Endothelial cell (in vitro differentiated cells): ENCODE results near the gene ABI3BP. TPM values are rescaled to one million over a fixed set of nuclear protein-coding genes. Genes with fewer than 3 reads are reported as not detected.

Experiments used
- DNase-seq: peaks from one replicate; pipeline ENCODE4 v3.0.0; 2021; ENCODE audit warnings: low spot score
- H3K27ac Mint-ChIP-seq: one replicate; pipeline ENCODE4 v1.8.0; 2021; ENCODE audit warnings: mixed read lengths, inconsistent platforms; ENCODE audit not compliant: unreplicated experiment
- H3K27me3 Mint-ChIP-seq: one replicate; pipeline ENCODE4 v1.8.0; 2021; ENCODE audit warnings: mild to moderate bottlenecking, moderate library complexity, mixed read lengths, inconsistent platforms; ENCODE audit not compliant: unreplicated experiment
- H3K36me3 Mint-ChIP-seq: one replicate; pipeline ENCODE4 v1.8.0; 2021; ENCODE audit warnings: mild to moderate bottlenecking, low read depth, mixed read lengths, inconsistent platforms; ENCODE audit not compliant: unreplicated experiment
- H3K4me1 Mint-ChIP-seq: one replicate; pipeline ENCODE4 v1.8.0; 2021; ENCODE audit warnings: mild to moderate bottlenecking, mixed read lengths, inconsistent platforms; ENCODE audit not compliant: unreplicated experiment
- H3K4me3 Mint-ChIP-seq: one replicate; pipeline ENCODE4 v1.8.0; 2021; ENCODE audit warnings: mild to moderate bottlenecking, mixed read lengths, inconsistent platforms; ENCODE audit not compliant: unreplicated experiment
- H3K9me3 Mint-ChIP-seq: one replicate; pipeline ENCODE4 v1.8.0; 2021; ENCODE audit warnings: mixed read lengths, inconsistent platforms; ENCODE audit not compliant: unreplicated experiment
- total RNA-seq: library from RNA; stranded (reverse); fragmentation: NEBNext Ultra II Directional; extraction: Animal tissue kit (Norgen Biotek cat#: 25700); gene quantifications from one replicate; pipeline ENCODE4 v1.2.1, GENCODE V29; 2021; ENCODE audit not compliant: unreplicated experiment
- TF ChIP-seq, protein P1 (sequence below): fragments of 200-600 bp; sonication (generic); IDR thresholded peaks from one replicate; pipeline ENCODE4 v1.5.0; 2021; ENCODE audit warnings: antibody characterized with exemption; ENCODE audit not compliant: unreplicated experiment

The ABI3BP gene
- total RNA-seq, 1 donor from 2014 or later = 0.26 TPM

- TF ChIP-seq, protein P1, sequence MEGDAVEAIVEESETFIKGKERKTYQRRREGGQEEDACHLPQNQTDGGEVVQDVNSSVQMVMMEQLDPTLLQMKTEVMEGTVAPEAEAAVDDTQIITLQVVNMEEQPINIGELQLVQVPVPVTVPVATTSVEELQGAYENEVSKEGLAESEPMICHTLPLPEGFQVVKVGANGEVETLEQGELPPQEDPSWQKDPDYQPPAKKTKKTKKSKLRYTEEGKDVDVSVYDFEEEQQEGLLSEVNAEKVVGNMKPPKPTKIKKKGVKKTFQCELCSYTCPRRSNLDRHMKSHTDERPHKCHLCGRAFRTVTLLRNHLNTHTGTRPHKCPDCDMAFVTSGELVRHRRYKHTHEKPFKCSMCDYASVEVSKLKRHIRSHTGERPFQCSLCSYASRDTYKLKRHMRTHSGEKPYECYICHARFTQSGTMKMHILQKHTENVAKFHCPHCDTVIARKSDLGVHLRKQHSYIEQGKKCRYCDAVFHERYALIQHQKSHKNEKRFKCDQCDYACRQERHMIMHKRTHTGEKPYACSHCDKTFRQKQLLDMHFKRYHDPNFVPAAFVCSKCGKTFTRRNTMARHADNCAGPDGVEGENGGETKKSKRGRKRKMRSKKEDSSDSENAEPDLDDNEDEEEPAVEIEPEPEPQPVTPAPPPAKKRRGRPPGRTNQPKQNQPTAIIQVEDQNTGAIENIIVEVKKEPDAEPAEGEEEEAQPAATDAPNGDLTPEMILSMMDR = no peak
- Mint-ChIP-seq H3K4me3 (no peak overlapping the region), H3K36me3 (no peaks in the 10 kb centered on the region), H3K9me3 (no peaks in the 10 kb centered on the region), H3K27me3 (no peaks in the 10 kb centered on the region), H3K4me1 (no peaks in the 10 kb centered on the region), H3K27ac (no peak overlapping the region)
- DNase-seq = no peak
These were observed 20.4 kb downstream of the ABI3BP start for GRCh38 chr3:100972867-100973266.

- Mint-ChIP-seq H3K4me1 (no peaks in the 10 kb centered on the region), H3K36me3 (no peaks in the 10 kb centered on the region), H3K27ac (no peak overlapping the region), H3K9me3 (no peaks in the 10 kb centered on the region), H3K27me3 (no peaks in the 10 kb centered on the region), H3K4me3 (no peak overlapping the region)
- TF ChIP-seq, protein P1 = no peak
- no peak for DNase-seq
These were observed 20.8 kb downstream of the ABI3BP start for GRCh38 chr3:100972301-100972844.

DNA sequence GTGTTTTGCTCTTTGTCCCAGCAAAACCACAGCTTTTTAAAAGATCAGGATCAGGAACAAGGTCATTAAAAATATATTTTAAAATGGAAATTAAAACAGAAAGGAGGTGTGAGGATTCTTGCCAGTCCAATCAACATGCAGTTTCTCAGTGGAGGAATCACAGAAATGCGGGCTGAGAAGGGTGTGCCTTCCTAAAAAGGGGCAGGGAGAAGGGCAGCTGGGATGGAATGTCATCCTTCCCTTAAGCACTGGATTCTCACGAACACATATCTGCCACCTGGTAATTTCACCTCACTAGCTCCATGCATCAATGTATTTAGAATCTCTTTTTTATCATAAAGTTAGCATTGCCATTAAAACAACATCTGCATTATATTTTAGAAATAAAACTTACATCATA lies 21.4 kb downstream of the ABI3BP start:
- Mint-ChIP-seq H3K27me3 (no peaks in the 10 kb centered on the region), H3K4me1 (no peaks in the 10 kb centered on the region)
- TF ChIP-seq, protein P1 = no peak

DNA sequence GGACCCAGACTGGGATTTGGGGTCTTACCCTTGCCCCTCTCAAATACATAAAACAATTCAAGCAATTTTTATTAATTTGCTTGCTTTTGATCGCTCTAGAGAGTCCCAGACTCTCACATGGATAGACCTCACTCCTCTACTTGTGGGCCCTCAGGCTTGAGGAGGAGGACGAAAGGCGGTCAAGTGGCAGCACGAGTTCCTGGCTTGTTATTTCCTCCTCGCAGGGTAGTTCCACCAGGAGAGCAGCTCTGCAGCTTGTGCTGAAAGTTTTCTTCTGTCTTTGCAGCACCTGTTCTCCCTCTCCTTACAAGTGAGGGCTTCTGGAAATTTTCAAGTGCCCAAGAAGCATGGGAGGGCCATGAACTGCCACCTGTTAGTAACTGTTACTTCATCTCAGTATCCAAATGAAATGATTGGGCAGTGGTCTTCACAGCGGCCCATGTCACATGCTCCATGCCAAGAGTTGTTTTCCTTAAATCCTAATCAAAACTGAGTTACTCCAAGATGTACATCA lies 22.7 kb downstream of the ABI3BP start:
- no peaks in the 10 kb centered on the region for H3K36me3 Mint-ChIP-seq
- H3K27me3 Mint-ChIP-seq = no peaks in the 10 kb centered on the region
- no peak overlapping the region for H3K27ac Mint-ChIP-seq
- H3K4me1 Mint-ChIP-seq = no peaks in the 10 kb centered on the region
- H3K9me3 Mint-ChIP-seq = no peaks in the 10 kb centered on the region
- DNase-seq = no peak
- H3K4me3 Mint-ChIP-seq = no peak overlapping the region
- TF ChIP-seq, protein P1 = no peak

More for the DNA sequence above, 21.4 kb downstream of the ABI3BP start:
- H3K4me3 Mint-ChIP-seq = no peak overlapping the region
- no peak for DNase-seq
- no peaks in the 10 kb centered on the region for H3K9me3 Mint-ChIP-seq
- no peaks in the 10 kb centered on the region for H3K36me3 Mint-ChIP-seq
- no peak overlapping the region for H3K27ac Mint-ChIP-seq
